NCI-H2196 treated with DMSO at 0.1 percent for 48 hours (cell line): ENCODE measurements around the gene FOXR1.

ENCODE experiments used
- DNase-seq: peaks from one replicate; lab custom pipeline; 2025; ENCODE audit not compliant: unreplicated experiment; lab: John Stamatoyannopoulos, UW

The FOXR1 gene

DNA sequence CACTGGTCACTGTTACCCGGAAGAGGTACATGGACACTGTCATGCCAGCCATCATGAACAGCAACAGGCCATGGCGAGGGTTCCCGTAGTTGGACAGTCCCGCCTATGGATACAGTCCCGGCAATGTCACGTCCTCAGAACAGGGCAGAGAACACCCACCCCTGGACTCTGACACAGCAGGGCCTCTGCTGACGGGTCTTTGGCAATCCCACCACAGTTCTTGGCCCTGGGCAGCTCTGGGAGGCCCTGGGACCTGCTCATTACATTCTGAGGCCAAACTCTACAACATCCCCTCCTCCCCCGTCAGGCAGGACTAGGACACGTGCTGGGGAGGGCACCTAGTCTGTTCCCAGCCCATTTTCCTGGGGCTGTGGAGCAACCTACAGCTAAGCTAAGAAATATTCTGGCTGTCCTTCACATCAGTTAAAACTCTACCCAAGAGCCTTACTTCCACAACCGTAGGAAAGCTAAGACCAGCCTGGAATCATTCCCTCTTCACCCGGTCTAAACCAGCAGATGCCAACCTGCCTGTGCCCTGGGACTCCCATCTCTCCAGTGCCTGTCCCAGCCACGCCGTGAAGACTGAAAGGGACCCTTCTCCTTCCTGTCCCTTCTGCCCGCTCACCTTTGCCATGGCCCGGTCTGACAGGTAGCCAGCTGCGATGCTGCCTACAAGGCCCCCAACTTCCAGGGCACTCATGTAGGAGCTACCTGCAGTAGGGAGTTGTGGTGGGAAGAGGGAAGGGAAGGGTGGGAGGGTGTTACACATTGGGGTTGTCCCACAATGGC is 54.6 kb downstream of the FOXR1 start:
- no peak for DNase-seq

DNA sequence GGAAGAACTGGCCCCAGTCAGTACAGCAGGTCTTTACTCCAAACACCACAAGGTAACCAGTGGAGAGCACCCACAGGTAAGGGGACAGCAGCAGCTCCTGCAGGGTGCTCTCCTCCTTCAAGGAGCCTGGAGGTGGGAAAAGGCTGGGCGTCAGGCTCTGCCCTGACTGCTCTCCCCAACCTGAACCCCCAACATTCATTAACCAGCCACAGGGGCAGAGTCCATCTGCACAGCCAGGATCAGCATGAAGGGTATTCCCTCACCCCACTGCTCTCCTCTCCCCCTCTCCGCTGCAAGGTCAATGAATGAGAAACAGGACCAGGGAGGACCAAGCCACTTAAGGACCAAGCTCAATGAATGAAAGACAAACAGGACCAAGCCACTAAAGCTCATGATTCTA is 55.4 kb downstream of the FOXR1 start:
- DNase-seq = no peak

DNA sequence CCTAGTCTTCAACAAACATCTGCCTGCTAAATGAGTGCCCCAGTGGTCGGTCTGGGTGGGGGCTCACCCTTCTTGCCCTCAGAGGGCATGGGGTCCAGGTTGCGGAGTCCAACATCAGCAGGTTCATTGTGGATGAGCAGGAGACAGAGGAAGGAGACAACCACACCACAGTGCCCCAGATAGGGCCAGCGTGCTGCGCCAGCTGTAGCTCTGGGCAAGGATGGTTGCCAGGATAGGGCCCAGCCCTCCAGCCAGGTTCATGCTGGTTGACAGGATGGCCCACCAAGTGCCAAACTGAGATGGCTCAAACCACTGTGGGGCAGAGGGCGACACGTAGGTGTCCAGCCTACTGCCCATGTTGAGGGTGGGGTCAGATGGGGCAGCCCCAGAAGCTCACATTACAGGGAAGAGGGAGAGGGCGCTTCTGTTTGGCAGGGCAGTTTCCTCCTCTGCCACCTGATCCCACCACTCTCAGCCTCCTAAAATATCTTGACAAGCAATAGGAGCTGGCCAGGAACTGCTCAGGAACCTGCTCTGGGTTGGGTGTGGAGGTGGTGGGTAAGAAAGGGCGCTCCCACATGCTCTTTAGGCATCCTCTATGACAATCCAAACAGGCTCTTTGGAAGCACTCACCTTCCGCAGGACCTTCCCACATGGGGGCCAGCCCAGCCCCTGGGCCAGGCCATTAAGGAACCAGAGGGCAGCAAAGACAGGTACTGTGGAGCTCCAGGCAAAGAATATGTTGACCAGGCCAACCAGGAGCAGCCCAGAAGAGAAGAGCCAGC is 56.2 kb downstream of the FOXR1 start:
- no peak for DNase-seq

DNA sequence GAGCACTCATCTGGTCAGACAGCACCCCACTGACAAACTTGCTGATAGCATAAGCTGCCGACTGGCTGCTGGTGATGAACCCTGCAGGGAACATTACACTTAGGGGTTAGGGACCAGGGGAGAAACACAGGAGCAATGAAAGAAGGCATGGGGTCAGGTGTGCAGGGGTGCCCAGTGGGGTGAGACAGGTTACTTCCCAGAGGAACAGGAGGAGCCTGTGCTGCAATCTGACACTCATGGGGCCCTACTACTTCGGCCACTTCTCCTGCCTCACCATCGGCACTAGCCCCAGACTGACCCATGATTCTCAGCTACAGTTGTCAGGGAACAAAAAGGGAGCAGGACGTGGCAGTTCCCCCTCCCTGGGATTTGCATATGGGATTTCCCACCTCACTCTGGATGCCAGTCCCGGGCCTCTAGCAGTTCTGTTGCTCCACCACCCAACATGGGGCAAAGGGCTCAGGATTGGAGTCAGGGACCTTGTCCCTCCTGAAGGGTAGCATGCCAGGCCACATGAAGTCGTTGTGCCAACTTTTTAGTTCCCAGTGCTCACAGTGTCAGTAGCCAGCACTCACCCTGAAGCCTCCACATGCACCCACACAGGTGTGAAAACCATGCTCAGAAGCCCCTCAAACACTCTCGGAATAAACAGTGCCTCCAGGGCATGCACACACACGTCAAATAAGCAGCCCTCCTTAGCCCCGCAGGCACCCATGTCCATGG is 56.9 kb downstream of the FOXR1 start:
- no peak for DNase-seq

DNA sequence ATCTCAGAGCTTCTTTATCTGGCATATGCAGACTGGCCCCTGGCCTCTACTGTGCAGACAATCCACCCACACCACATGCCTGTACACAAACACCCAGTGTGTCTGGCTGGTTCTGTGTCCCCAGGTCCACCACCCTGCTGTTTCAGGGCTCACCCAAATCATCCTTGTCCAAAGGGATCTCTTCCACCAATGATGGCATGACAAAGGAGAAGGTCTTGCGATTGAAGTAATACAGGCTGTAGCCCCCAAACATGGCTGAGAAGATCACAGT is 57.4 kb downstream of the FOXR1 start:
- no peak for DNase-seq

DNA sequence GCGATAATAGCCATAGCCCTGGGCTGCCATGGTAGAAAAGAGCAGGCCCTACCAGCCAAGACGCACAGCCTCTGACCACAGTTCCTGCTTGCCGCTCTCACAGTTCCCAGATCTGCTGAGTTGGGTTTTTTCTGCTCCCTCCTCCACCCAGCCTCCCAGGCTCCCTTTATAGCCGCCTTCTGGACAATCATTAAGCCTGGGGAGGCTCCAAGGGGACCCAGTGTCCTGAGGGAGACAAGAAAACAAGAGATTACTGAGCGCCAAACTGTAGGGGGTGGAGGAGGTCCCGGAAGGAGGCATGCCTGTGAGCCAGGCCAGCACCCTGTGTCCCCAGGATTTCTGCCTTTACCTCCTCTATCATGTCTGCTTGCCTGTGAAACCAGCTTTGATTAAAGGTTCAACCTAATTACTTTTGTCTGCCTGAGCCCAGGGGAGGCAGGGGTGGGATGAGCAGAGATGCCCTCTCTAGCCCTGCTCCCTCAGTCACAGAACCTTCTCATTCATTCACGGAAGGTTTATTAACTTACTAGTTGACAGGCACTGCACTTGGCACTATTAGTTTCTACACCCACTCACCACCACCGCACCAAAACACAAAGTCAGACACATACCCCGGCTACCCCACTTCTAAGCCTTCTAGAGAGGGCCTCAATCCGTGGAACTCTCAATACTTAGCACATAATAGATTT is 57.9 kb downstream of the FOXR1 start:
- no peak for DNase-seq

DNA sequence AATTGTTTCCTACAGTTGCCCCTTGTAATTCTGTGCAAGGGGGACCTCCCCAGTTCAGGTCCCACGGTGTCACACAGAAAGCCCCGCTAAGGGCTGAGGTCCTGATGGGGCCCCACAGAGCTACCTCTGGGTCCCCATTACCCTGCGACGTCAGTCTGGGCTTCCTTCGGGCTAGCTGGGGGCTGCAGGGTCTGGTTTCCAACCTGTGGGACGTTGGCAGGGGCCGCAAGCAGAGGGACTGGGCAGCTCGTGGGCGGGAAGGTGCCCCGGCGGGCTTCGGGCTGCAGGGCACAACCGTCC is 58.4 kb downstream of the FOXR1 start:
- DNase-seq = no peak

DNA sequence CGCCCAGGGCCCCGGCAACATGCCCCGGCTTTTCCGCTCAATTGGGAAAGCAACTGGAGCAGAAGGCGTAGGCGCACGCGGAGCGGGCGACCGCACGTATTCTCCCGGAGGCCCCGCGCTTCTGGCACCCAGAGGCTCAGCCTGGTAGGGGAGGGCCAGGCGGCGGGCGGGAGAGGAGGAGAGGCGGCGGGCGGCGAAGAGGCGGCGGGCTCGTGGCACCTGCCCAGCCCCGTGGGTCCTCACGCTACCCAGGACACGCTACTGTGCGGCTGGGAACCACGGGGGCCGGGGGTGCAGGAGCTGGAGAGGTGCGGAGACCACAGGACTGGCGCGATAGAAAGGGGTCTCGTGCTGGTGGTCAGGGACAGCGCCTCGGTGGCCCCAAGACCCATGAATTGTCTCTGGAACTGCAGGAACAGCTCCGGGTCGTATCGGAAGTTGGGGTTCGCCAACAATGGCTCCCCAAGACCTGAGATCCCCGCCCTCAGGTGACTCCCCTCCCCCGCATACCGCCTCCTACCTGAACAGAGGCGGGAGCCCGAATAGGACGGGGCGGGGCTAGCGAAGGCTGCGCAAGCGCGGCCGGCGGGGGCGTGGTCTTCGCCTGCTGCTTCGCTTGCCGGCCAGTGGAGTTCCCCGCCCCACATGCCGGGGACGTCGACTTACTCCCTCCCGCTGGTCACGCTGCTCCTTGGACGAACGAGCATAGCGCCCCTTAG is 58.9 kb downstream of the FOXR1 start, which contains the start of gene SLC37A4:
Gene SLC37A4 (minus strand): TSS at position 549 of the 719 bp plus-strand sequence.
- DNase-seq = peak; percentile 96
